Measurements from ENCODE around the gene KCNQ1.
A peak's percentile ranks its signal among the peaks of the same experiment; 100 is the strongest.

KCNQ1 gene

DNA sequence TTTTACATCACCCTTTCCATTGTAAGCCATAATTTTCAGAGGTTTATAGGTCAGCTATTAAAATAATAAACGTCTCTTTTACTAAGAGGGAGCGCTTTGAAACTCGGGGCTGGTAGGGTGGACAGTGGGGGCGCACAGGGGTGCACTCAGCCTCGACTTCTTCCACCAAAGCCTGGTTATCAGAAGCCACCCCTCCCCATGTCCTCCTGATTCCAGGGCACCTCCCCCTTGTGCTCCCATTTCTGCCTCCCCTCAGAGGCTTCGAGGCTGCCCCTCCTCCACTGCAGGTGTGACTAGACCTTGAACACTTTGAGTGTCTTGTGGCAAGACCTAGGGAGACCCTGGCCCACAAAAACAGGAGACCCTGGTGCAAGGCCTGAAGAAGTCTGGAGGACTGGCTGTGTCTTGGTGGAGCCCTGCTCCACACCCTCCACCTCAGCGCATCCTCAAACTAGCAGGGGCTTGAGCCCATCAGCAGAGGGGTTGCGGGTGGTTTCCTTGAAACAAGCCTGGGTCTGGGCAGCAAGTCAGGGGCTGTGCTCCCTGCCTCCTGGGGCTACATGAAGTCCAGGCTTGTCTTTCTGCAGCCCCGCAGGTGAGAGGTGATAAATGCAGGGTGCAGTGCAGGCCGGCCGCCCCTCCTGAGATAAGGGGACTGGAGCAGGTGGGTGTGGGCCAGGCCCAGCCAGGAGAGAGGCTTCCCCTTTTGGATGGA, 437.7 kb downstream of the KCNQ1 start:
- DNase-seq: no peak

DNA sequence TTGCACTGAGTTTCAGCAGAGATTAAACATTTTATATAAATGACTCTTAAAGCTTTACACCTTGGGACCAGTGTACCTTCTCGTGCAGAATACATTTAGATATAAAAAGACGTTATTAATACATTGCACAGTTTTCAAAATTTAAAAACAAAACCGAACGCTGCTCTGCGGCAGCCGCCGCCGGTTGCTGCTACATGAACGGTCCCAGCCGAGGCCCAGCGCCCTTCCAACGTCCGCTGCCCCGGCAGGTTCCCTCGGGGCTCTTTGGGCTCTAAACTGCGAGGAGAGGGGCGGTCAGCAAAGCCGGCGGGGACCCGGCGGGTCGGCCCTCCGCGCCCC, 438.8 kb downstream of the KCNQ1 start:
- no peak for DNase-seq

DNA sequence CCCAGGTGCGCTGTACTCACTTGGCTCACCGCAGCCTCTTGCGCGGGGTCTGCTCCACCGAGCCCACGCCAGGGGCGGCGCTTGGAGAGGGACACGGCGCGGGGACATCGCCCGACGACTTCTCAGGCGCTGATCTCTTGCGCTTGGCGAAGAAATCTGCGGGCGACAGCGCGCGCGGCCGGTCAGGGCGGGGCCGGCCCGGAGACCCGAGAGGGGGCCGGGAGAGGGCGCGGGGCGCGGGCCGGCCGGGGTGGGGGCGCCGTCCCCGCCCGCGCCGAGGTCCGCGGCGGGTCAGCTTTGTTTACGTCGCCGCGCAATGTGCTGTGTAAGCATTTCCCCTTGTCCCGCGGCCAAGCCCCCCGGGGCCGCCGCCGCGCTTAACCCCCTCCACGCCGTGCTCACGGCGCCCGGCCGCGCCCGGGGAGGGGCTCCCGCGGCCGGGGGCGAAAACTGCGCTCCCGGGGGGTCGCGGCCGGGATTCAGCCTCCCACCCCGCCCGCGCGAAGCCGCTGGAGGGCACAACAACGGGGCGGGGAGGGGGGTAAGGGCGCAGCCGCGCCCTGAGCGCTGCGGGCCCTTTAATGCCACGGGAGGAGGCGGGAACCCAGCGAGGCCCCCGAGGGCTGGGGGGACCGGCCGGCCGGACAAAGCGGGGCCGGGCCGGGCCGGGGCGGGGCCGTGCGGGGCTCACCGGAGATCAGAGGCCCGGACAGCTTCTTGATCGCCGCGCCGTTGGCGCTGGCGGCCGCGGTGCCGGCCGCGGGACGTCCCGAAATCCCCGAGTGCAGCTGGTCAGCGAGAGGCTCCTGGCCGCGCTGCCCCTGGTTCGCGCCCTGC, 439.4 kb downstream of the KCNQ1 start:
- DNase-seq: no peak

DNA sequence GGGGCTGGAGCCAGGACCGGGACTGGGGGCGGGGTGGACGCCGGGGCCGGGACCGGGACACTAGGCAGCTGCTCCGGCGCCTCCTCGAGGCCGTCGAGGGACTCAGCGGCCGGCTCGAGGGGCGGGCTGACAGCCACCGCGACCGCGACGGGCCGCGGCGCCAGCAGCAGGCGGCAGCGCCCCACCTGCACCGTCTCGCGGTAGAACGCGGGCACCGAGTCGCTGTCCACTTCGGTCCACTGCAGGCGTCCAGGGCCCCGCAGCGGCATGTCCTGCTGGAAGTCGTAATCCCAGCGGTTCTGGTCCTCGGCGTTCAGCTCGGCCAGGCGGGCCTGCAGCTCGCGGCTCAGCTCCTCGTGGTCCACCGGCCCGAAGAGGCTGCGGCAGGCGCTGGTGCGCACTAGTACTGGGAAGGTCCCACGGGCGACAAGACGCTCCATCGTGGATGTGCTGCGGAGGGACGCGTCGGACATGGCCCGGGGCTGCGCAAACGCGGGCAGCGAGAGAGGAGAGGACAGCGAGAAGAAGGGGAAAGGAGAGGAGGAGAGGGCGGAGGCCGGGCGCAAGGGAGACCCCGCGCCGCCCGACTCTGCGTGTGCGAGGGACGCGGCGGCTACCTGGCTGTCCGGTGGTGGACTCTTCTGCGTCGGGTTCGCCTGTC, 440.3 kb downstream of the KCNQ1 start:
- DNase-seq: no peak

DNA sequence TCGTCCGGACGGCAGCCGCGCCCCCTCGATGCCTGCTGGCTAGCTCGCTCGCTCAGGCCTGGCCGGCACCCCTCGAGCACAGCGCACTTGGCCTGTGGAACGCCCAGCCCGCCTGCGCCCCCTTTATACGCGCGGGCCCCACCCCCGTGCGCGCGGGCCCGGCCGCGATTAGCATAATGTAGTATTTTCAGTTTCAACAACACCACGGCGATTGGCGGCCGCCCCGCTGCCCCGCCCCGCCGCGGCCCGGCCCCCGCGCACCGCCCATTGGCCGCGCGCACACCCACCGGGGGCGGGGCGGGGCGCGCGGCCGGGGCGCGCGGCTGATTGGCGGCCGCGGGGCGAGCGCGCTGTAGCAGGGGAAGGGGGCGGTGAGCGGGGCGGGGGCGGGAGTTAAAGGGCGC, 440.9 kb downstream of the KCNQ1 start, which contains the start of gene CDKN1C:
Gene CDKN1C, minus strand, starts transcription at position 98 of the 404 bp plus-strand sequence. CDS start 319 bp downstream, outside the sequence.
- DNase-seq: peak; percentile 77

DNA sequence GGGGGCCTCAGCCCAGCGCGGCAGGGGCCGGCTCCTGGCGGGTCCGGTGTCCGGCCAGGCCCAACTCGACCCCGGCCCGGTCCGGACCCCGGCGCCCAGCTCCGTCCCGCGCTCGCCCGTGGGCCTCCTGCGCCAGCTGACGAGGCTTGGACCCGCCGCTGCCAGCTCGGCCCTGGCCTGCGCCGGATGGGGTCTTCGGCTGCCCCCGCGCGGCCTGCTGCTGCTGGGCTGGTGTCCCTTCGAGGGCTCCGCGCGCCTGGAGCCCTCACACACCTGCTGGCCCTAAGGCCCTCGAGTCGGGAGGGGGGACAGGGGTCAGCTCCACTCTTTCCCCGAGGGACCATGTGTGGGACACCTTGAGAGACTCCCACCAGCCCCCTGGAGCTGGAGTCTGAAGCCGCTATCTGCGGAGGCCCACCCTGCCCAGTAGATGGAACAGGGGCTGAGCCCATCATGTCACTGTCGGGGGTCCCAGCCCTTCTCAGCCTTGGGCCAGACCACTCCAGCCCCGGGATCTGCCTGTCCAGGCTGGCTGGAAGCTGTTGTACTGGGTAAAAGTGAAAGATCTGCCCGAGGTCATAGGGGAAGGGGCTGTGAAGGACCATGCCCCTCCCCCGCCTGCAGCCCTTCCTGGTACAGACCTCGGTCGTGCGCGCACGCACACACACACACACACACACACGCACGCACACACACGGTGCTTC, 441.5 kb downstream of the KCNQ1 start:
- no peak for DNase-seq

DNA sequence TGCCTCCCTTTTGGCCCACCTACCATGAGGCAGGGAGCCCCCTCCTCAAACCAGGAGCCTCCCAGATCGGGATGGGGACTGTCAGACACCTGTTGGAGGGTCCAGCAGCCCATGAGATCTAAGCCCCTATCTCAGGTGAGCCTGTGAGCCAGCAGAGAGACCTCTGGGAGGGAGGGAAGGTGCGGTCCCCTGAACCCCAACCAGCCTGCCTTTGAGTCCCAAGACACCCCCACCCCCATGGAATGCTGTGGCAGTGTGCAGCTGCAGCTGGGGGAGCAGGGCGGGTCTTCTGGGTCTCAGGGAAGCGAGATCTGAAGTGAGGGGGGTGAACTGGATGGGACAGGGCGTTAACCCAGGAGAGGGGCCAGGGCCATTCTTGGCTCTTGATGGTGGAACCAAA, 442.1 kb downstream of the KCNQ1 start:
- DNase-seq: no peak

DNA sequence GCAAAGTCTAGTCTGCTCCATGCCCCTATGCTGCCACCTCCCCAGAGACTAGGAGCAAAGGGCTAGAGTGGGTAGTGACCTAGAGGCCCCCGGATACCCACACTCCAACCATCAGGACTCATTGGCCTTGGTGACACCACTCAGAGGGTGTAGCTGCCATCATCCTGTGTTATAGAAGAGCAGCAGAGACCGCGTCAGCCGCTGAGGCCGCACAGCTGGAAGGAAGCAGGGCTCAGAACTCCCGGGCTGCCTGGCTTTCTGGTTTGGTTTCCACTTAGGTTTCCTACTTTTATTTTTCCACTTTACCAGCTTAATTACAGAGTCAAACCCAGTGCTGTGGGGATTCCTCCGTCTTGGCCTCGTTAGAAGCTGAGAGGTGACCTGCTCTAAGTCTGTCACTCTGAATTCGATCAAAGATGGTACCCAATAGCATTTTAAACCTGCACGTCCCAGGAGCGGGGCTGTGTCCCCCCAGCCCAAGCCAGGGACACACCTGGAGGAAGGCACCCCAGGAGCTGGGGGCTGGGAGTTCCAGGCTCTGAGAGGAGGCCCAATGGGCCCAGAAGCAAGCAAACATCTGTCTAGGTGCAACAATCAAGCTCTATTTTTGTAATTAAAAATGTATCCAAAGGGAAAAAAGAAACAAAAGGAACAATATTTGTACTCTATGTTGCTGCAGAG, 442.8 kb downstream of the KCNQ1 start:
- DNase-seq: no peak

DNA sequence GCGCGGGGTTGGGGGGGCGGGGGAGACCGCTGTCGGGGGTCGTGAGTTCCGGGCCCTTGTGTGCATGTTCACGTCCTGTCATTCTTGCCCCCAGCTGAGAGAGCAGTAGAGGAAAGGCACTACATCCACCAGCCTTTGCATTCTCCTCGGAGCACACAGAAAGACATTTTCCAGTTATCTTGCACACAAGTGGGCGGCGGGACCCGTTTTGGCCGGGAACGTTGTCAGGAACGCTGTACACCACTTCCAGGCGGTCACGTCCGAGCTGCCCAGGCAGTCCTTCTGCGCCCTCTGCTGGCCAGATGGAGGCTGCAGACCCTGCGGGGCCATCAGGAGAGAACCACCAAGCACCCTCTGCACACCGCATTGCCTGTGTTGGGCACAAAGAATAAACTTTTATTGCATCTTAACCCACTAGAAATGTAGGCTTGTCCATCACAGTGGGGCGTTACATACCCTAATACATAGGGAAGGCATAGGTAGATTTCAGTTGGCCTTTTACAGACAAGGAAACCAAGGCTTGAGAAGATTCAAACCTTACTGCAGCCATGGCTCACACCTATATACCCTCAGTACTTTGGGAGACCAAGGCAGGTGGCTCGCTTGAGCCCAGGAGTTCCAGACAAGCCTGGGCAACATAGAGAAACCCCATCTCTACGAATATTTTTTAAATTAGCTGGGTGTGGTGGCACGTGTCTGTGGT, 443.6 kb downstream of the KCNQ1 start:
- peak; percentile 90 for DNase-seq

DNA sequence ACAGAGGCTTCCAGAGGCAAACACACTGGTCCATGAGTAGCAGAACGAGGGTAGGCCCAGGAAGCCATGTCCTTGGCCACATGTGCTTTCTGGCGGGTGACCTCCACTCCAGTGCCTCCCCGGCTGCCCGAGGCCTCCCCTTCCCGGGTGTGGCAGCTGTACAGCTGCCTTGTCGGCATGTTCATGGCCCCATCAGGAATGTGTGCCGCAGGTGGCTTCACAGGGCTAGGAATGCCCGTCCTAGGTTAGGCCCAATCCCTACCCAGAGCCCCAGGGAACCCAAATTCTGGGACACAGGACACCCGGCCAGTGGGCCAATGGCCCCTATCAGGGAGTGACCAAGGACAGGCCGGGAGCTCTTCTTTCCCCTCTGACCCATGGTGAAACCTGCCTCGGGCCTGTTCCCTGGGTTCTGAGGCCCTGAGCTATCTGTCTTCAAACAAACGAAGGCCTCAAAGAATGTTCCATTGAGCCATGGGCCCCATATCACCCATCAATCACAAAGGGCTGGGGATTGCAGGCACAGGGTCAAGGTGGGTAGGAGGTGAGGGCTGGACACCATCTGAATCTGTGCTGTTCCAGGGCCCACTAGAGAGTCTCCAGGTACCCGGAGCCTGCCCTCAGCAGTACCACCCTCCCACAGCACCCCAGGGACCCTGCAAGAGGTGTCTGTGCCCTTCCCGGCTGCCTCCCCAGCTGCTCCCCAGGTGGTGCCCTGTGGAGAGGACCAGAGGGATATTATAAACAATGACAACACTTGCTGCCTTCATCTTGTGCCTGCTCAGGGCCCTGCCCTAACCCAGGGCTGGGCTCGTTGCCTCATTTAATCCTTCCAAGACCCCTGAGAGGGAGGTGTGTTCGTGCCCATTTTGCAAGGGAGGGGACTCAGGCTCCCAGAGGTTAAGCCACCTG, 444.8 kb downstream of the KCNQ1 start:
- DNase-seq: no peak

DNA sequence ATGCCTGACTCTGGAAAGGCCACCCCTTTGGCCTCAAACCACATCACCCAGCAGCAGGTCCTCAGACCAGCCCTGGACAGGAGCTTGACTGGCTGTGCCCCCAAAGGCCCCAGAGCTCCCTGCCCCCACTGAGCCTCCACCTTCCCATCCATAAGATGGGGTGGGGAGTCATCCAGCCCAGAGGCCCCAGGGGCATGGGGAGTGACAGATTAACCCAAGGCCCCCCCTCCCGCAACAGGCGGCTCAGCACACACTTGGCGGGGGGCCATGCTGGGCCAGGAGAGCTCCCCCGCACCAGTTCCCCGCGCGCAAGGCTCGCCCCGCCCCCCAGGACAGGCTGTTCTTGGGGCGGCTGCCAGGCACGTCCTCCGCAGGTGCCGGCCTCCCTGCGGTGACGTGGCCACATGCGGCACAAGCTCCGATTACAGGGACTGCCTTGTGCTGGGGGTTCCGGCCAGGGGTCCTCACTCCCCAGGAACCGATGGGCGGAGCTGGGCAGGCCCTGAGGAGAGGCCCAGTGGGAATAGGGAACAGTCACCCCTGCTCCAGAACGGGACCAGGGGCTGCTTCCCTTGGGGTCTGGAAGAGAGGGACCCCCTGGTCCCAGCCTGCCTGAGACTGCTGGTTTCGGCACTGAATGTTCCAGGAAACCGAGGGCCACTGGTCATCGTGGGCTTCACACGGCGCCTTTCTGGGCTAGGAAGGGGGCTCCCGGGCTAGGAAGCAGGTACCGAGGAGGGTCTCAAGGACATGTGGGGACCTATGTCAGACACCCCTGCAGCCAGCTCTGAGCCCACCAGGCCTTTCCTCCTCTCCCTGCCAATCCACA, 445.9 kb downstream of the KCNQ1 start:
- DNase-seq: no peak

DNA sequence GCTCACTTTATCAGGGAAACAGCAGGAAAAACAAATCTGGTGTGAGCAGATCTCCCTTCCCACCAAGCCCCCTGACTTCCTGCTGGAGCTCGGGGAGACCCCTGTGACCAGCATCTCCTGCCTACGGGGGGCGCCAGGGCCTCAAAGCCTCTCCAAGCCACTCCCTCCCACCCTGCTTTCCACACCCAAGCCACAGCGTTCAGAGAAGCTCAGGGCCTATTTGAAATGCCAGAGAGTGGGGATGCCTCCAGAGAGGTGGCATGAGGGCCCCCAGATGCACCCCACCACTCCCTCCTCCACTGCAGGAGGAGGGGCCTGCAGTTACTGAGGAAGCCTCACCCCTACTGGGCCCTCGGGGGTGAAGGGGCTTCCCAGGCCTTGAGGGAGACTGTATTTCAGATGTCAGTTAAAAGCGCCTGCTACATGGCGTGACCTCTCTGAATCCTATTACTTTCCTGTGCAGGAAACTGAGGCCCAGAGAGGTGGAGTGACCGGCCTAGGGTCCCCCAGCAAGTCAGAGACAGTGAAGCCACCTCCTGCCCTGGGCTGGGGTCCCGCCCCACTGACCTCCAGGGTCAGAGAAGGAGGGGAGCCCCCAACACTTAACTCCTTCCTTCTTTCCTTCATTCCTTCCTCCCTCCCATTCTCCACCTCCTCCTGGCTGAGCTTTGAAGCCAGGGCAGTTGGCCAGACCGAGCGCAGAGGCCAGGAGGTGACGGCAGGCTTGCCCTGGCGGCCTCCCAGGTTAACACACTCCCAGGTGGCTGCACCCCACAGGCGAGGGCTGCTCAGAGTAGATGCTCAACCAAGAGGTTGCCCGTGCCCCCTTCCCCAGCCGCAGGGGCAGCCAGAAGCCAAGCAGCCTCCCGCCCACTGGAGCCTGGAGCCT, 446.8 kb downstream of the KCNQ1 start:
- DNase-seq: no peak

DNA sequence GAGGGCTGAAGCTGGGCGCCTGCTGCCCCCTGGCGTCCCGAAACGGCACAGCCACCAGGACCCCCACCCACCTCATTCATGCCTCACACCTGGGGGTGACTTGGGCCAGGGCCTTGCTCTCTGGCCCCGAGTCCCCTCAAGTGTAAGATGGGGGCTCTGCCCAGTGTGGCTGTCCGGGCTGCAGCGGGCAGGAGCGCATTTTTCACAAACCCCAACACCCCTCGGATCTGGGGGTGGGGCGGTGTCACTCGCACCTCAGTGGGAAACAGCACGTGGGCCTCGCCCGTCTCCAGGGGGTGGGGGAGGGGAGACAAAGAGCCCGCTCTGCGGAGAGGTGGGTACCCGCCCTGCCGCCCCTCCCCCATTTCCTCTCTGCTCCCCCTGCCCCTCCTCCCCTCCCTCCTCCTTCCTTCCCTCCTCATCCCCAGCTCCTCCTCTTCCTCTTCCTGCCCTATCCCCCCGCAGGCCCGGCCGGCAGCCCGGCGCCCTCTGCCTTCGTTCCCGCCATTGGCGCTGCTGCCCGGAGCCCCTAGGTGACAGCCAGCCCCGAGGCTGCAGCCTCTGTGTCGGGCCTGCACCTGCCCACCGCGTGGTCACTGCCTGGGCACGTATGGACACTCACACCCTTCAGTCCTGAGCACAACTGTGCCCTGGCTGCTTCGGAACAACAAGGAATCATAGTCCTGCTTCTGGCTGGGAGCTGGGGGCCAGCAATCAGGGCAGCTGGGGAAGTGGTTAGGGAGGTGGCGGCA, 447.6 kb downstream of the KCNQ1 start:
- peak; percentile 47 for DNase-seq

DNA sequence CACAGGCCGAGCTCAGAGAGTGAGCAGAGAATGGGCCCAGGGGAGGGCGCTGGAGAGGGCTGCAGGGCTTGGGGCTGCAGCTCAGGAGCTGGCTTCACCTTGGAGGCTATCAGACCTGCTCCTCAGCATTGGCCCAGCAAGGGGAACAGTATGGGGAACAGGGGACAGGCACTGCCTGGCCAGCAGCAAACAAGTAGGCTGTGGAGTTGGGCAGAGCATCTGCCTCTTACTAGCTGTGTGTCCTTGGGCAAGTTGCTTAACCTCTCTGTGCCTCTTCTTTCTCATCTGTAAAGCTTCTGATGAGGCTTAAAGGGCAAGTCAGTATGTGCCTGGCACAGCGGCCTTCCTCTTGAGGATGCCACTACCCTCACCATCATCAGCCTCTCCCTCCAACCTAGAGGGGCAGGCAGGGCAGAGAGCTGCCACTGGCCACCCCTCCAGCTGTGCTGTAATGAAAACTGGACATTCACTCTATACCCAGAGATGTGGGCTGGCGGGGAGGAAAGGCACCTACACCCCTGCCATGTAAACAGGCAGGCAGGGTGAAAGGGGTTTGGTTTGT, 448.2 kb downstream of the KCNQ1 start:
- peak; percentile 38 for DNase-seq

DNA sequence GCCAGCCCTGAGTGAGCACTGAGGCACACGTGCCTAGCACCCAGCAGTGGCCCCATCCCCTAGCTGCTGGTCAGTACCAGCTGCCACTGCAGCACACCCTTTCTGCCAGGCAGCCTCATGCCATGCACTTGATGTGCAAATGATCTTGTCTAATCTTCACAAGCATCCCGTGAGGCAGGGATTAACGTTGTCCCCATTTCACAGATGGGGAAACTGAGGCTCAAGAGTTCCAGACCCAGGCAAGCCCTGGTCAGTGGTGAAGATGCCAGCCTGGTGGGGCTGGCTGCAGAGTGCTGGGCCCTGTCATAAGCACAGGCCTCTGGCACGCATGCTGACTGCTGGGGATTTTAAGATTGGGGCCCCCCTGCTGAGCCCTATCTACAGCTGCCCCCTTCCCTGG, 449.1 kb downstream of the KCNQ1 start:
- DNase-seq: no peak

DNA sequence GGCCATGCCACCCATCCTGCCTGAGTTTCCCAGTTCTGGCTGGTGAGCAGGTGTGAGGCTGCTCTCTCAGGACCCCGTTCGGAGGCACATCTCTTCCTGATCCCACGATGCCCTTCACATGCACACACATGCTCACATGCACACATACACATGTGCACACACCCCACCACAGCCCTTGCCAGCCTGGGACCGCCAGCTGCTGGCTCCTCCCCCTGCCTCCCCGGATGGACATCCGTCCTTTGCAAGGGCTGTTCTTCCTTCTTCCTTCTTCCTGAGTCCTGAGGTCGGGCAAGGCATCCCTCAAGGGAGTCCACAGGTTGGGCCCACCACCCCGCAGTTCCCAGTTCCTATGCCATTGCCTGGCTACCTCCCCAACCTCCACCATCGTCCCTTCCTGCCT, 451.2 kb downstream of the KCNQ1 start:
- no peak for DNase-seq

DNA sequence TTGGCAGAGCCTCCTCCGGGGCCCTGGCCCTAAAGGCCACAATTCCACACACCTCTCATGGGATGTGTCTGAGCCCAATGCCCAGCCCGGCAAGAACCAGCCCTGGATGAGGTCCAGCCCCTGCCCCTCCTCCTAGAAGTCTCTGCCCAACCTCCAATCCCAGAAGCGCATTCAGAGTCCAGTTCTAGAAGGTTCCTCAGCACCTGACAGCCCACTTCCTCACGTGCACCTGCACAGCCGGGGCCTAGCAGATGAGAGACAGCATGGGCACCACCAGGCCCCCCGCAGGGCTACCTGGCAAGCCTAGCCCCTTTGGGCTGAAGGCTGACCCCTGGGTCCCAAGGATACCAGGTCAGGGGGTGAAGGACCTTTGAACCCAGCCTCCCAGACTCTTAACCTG, 452.2 kb downstream of the KCNQ1 start:
- no peak for DNase-seq
